ENCODE measurements around the gene DIPK1C.

DNA sequence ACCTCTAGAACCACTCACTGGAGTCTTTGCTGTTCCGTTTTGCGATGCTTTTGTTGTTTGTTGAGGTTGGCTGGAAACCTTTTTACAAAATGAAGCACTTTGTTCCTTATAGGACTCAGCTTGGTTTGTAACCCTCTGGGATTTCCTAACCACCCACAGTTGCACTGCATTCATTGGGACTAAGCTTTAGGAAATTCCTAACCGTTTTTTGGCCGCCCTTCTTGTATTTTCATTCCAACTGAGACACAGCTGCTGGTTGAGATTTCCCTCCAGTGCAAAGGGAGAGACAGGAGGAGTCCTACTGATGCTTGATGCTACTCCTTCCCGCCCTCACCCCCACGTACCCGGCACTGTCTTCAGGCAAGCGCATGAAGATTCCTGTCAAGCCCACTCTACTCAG lies 6.1 kb upstream of the DIPK1C start:
- TF ChIP-seq, protein P1, sequence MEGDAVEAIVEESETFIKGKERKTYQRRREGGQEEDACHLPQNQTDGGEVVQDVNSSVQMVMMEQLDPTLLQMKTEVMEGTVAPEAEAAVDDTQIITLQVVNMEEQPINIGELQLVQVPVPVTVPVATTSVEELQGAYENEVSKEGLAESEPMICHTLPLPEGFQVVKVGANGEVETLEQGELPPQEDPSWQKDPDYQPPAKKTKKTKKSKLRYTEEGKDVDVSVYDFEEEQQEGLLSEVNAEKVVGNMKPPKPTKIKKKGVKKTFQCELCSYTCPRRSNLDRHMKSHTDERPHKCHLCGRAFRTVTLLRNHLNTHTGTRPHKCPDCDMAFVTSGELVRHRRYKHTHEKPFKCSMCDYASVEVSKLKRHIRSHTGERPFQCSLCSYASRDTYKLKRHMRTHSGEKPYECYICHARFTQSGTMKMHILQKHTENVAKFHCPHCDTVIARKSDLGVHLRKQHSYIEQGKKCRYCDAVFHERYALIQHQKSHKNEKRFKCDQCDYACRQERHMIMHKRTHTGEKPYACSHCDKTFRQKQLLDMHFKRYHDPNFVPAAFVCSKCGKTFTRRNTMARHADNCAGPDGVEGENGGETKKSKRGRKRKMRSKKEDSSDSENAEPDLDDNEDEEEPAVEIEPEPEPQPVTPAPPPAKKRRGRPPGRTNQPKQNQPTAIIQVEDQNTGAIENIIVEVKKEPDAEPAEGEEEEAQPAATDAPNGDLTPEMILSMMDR (conservative IDR thresholded peaks at IDR 0.05; ENCODE audit: low read depth in 2 of 2): no peak
- TF ChIP-seq EZH2phosphoT487 (IDR thresholded peaks at IDR 0.05; ENCODE audit: unreplicated experiment): no peak
- no peak for TF ChIP-seq EZH2 (IDR thresholded peaks at IDR 0.05; ENCODE audit: low read depth, unreplicated experiment)
- no peak for TF ChIP-seq POLR2AphosphoS5 (IDR thresholded peaks at IDR 0.05; ENCODE audit: low read depth)
- no peak for TF ChIP-seq NANOG (IDR thresholded peaks at IDR 0.05; ENCODE audit: borderline replicate concordance)
- no peak for TF ChIP-seq CREB1 (CRISPR knock-in tag; IDR thresholded peaks at IDR 0.05; ENCODE audit: low read depth)
- TF ChIP-seq, protein P2, sequence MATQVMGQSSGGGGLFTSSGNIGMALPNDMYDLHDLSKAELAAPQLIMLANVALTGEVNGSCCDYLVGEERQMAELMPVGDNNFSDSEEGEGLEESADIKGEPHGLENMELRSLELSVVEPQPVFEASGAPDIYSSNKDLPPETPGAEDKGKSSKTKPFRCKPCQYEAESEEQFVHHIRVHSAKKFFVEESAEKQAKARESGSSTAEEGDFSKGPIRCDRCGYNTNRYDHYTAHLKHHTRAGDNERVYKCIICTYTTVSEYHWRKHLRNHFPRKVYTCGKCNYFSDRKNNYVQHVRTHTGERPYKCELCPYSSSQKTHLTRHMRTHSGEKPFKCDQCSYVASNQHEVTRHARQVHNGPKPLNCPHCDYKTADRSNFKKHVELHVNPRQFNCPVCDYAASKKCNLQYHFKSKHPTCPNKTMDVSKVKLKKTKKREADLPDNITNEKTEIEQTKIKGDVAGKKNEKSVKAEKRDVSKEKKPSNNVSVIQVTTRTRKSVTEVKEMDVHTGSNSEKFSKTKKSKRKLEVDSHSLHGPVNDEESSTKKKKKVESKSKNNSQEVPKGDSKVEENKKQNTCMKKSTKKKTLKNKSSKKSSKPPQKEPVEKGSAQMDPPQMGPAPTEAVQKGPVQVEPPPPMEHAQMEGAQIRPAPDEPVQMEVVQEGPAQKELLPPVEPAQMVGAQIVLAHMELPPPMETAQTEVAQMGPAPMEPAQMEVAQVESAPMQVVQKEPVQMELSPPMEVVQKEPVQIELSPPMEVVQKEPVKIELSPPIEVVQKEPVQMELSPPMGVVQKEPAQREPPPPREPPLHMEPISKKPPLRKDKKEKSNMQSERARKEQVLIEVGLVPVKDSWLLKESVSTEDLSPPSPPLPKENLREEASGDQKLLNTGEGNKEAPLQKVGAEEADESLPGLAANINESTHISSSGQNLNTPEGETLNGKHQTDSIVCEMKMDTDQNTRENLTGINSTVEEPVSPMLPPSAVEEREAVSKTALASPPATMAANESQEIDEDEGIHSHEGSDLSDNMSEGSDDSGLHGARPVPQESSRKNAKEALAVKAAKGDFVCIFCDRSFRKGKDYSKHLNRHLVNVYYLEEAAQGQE (IDR thresholded peaks at IDR 0.05; ENCODE audit: unreplicated experiment): no peak
- TF ChIP-seq JUNB (IDR thresholded peaks at IDR 0.05; ENCODE audit: unreplicated experiment): no peak
